ENCODE measurements around the gene HDAC4.

HDAC4 gene

DNA sequence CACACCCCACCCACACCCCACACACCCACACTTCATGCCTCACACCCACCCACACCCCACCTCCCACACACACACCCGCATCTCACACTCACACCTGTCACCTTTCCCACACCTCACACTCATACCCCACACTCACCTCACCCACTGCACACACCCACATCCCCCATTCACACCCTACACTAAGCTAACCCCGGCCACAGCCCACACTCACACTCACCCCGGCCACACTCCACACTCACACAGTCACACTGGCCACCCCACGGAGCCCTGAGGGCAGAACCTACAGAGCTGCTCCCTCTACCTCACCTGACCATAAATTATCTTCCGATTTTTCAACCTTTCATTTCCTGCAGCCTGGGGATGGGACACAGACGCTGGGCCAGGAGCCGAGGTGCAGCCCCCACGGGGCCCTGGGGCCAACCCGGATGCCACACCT lies 241.3 kb downstream of the HDAC4 start:
- no peak for DNase-seq

GRCh38 chr2:239158641-239159475 lies 242.0 kb downstream of the HDAC4 start:
- no peak for DNase-seq

GRCh38 chr2:239157771-239158170 lies 243.0 kb downstream of the HDAC4 start:
- DNase-seq = no peak

DNA sequence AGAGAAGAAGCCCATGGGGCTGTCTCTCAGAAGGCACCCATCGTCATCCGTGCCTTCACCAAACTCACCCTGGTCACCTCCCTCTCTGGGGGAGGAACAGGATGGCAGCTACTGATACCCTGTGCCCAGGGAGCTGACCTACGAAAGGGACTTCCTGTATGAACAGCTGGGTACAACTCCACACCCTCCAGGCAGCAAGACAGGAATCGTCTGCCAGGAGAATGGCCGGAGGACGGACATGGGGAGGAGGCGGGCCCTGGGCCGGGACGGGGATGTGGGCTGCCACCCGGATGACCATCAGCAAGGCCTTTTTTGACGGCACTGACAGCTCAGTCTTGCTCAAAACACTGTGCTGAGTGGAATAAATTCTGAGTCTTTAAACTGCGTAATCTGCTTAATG lies 243.6 kb downstream of the HDAC4 start:
- DNase-seq = no peak

DNA sequence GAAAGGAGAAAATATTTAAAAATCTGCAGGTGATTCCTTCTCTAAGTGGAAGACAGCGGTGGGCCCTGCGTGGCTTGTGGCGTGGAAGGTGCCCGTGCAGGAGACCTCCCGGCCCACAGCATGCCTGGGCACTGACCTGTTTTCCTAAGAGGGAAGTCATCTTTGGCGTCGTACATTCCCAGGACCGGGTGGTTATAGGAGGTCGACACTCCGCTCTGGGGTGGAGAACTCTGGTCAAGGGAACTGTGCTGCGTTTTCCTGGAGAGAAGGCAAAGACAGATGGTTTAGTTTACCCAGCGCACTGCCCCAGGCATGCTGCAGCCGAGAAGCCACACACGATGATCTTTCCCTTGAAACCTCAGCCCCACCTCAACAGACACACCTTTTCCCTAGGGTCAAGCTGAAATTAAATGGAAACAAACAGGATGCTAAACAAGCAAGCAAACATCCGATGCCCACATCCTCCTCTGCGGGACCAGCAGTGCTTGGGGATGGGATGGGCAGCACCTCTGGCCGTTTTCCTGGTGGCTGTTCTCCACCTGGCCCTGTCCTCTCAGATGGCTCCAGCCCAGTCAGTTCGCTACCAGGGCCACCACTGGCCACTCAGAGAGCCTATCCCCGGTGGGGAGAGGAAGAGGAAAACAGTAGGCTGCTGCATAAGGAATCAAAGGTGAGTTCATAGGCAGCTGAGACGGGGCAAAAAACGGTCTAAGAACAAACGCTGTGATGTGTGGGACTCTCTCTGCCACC lies 244.1 kb downstream of the HDAC4 start:
- DNase-seq = no peak

DNA sequence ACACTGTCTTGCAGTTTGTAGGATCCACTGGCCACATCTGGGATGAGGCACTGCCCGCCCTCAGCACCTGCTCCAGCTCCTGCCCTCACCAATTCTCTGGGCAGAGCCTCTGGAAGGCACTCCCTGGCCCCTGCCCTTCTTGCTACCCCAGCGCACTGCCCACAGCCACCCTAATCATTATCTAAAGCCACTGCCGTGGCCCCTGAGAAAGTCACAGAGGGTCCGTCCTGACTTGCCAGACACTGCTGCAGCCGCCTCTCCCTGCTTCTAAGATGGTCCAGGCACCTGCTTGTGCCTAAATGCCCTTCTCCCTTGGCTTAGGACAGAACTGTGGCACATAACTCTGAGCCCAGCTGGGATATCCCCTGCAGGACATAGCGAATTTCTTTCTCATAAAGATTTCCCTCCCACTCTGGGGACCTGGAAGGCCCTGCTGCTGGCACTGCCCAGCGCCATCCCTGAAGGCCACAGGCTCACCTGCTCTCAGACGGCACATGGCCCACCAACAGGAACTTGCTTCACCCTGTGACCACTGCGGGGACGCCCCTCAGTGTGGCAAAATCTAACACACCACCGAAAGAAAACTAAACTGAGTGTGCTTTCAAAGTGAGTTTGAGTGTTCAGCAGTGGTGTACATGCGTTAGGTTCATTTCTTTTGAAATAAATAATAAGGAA lies 244.9 kb downstream of the HDAC4 start:
- no peak for DNase-seq

DNA sequence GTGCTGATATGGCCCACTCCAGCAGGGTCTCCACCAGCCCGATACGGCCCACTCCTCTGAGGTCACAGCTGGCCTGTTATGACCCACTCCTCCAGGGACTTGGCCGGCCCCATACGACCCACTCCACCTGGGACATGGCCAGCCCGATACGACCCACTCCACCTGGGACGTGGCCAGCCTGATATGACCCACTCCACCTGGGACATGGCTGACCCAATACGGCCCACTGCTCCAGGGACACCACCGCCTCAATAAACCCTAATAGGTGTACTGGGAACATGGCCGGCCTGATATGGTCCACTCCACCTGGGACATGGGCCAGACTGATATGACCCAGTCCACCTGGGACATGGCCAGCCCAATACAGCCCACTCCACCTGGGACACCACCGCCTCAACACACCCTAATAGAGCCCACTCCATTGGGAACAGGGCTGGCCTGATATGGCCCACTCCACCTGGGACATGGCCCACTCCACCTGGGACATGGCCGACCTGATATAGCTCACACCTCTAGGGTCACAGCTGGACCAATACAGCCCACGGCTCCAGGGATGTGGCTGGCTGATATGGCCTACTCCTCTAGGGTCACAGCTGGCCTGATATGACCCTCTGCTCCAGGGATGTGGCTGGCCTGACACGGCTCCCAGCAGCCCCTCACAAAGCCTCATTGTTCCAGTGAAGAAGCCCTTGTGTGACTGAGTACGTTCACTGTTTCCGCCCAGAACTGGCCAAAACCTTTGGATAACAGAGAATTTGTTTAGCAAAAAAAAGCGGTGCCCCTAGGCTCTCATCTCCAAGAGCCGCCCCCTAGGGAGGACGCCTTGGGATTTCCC lies 245.6 kb downstream of the HDAC4 start:
- DNase-seq = no peak

- no peak for DNase-seq
These were observed 246.8 kb downstream of the HDAC4 start for GRCh38 chr2:239153806-239154591.

GRCh38 chr2:239152916-239153305 lies 247.9 kb downstream of the HDAC4 start:
- no peak for DNase-seq

- DNase-seq = no peak
These were observed 248.4 kb downstream of the HDAC4 start for GRCh38 chr2:239152239-239152915.

DNA sequence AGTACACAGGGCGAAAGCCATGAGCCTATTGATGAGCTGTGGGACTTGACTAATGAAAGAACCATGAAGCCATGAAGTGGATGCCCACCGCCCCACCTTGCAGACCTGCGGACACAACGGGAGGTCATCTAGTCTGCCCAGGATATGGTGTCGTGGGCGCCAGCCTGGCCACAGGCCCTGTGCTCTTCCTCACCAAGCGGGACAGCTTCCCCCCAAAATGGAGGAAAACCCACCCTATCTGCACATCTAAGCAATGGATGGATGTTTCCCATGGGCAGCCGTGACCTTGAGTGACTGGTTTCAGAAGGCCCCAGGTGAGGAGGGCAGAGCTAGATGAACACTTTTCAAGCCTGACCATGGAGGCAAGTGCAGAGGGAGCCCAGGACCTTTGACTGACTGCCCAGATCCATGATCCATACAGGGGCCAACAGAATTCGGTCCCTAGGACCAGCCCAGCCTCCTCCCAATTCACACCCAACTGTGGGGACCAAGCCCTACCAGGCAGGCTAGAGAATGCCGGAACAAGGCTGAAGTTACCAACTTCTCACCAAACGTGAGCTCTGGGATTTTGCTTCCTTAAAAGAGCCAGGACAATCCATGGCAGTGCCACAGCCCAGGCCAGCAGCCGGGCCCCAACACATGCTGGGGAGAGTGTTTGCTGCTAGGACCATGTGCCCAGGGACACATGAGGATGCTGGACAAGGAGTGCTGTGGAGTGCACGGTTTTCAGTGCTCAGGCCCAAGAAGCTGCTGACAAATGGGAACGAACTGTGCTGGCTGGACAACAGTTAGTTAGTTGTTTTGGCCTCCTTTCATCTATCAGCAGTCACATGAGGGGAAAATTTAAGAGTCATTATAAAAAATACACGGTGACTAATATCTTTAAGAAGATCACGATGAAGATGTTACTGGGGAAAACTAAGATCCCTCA lies 249.4 kb downstream of the HDAC4 start:
- no peak for DNase-seq

DNA sequence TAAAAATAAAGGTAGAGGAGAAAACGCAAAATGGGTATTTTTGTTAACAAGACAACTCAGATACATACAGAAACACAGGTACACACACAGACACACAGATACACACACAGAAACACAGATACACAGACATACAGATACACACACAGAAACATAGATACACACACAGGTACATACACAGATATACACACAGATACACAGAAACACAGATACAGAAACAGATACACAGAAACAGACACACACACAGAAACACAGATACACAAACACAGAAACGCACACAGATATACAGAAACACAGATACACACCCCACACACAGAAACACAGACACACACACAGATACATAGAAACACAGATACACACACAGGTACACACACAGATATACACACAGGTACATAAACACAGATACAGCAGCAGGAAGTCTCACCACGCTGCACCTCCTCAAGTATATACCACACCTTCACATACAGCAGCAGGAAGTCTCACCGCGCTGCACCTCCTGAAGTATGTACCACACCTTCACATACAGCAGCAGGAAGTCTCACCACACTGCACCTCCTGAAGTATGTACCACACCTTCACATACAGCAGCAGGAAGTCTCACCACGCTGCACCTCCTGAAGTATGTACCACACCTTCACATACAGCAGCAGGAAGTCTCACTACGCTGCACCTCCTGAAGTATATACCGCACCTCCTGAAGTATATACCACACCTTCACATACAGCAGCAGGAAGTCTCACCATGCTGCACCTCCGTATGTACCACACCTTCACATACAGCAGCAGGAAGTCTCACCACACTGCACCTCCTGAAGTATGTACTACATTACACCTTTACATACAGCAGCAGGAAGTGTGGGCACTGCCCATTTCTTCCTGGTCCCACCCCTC lies 250.5 kb downstream of the HDAC4 start:
- DNase-seq = no peak

DNA sequence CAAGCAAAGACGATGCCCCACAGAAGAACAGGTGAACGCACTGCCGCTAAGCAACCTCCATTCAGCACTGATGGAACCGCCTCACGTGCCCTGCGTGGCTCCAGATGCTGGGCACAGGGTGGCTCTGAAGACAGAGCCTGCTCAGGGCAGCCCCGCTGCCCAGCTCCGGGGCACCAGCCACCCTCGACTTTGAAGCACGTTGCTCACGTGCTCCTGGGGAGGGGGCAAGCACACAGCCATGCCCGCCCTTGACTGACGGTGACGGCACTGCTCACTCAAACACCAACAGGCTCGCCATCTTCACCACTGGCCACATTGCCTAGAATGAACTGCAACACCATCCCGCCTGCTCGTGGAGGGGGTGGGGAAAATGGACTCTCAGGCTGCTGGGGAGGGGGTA lies 251.3 kb downstream of the HDAC4 start:
- no peak for DNase-seq

GRCh38 chr2:239148495-239149200 lies 252.2 kb downstream of the HDAC4 start:
- no peak for DNase-seq

- no peak for DNase-seq
These were observed 253.4 kb downstream of the HDAC4 start for GRCh38 chr2:239147376-239147775.

- no peak for DNase-seq
These were observed 254.1 kb downstream of the HDAC4 start for GRCh38 chr2:239146741-239147181.

GRCh38 chr2:239146011-239146641 lies 254.7 kb downstream of the HDAC4 start:
- DNase-seq = no peak

DNA sequence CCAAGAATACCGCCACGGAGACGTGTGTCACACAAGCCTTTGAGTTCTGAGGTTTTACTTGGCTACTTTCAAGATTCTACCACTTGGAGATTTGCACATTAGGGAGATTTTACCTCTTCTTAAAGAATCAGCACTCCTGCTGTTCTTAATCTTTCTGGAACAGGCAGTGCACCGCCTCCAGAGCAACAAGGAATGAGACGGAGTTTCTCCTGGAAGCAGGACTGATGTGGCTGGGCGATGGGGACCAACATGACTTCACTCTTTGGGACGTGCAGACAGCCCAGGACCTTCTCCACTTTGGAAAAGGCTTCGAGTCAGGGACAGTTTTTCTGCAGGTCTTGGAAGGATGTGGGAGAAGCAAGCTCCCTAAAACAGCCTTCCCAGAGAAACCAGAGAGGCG lies 255.2 kb downstream of the HDAC4 start:
- DNase-seq = no peak

Data from NCI-H1436 treated with DMSO at 0.1 percent for 48 hours (cell line).